Stomach (tissue), 9 donors: ENCODE data around the gene FANCC. TPM values are rescaled to one million over a fixed set of nuclear protein-coding genes. Genes with fewer than 3 reads are reported as not detected.

Experiments
- DNase-seq, 2 donors: peaks; one replicate each; pipeline versions ENCODE4 v3.0.0 to v3.0.0-alpha.2; 2013 to 2019
- H3K27ac ChIP-seq, 5 donors: fragments of 200-600 bp in 4 of 5; sonication (generic) in 4 of 5; one replicate each; pipeline ENCODE4 v1.5.1; 2013 to 2019; ENCODE audit warnings: mild to moderate bottlenecking in 1 of 5, moderate library complexity in 1 of 5
- H3K27me3 ChIP-seq, 3 donors: fragments of 200-600 bp; sonication (generic); one replicate each; pipeline ENCODE4 v1.5.1; 2017 to 2019; ENCODE audit warnings: mixed run types in 1 of 3
- H3K36me3 ChIP-seq, 4 donors: fragments of 200-600 bp; sonication (generic); 1 replicate in 3 of 4; 2 replicates in 1 of 4; pipeline ENCODE4 v1.5.1; 2016 to 2019
- H3K4me1 ChIP-seq, 4 donors: fragments of 200-600 bp; sonication (generic); one replicate each; pipeline ENCODE4 v1.5.1; 2016 to 2019
- H3K4me3 ChIP-seq, 4 donors: fragments of 200-600 bp; sonication (generic) in 3 of 4; one replicate each; pipeline ENCODE4 v1.5.1; 2016 to 2019; ENCODE audit warnings: mild to moderate bottlenecking in 1 of 4
- H3K9me3 ChIP-seq, 4 donors: fragments of 200-600 bp; sonication (generic); one replicate each; pipeline ENCODE4 v1.5.1; 2016 to 2019
- CTCF ChIP-seq, 7 experiments: fragments of 450-650 bp in 4 of 7; fragments of 200-600 bp in 3 of 7; sonication (generic) in 3 of 7; IDR thresholded peaks; one replicate each; pipeline ENCODE4 v1.5.1; 2016 to 2019; ENCODE audit warnings: antibody characterized with exemption in 7 of 7, control low read depth in 2 of 7, mild to moderate bottlenecking in 1 of 7
- EP300 ChIP-seq: sonication (generic); formaldehyde crosslinking; IDR thresholded peaks from one replicate; pipeline ENCODE4 v1.6.1; 2017; ENCODE audit warnings: antibody characterized with exemption
- POLR2A ChIP-seq, 4 donors: fragments of 450-650 bp; IDR thresholded peaks; one replicate each; pipeline ENCODE4 v1.6.1; 2016; ENCODE audit warnings: antibody characterized with exemption in 4 of 4, control low read depth in 2 of 4, mild to moderate bottlenecking in 1 of 4, moderate library complexity in 1 of 4
- POLR2AphosphoS5 ChIP-seq, 3 donors: sonication (generic); formaldehyde crosslinking; IDR thresholded peaks; one replicate each; pipeline ENCODE4 v1.6.1; 2016; ENCODE audit warnings: antibody characterized with exemption in 3 of 3
- WGBS, 5 donors: extraction: QIAGEN DNeasy Blood & Tissue Kit in 3 of 5; methylation state at CpG; one replicate each; pipeline versions ENCODE4 v1.1.5 to v1.1.7; 2013 to 2018; 5-methylcytosine and 5-hydroxymethylcytosine counted together
- intact Hi-C: fragments of 100-400 bp; cut with DNase I; formaldehyde crosslinking; loops from one replicate; pipeline ENCODE4 v1.15.1; 2023; ENCODE audit warnings: low total_unique reads
- polyA plus RNA-seq, 3 donors: library from polyadenylated mRNA; stranded (reverse); fragments of 200-250 nt; gene quantifications; one replicate each; pipeline ENCODE4 v1.2.3, GENCODE V29; 2013
- total RNA-seq, 5 donors: library from RNA; depleted of rRNA; stranded (reverse); fragments of >200 nt; gene quantifications; one replicate each; pipeline versions ENCODE4 v1.1.0 to v1.2.3, GENCODE V29; 2014 to 2016
- donor health status: healthy with polysubstance abuse.
- donor health status: Bipolar disorder and iron deficiency.
- donor health status: healthy.

Gene FANCC
- total and polyA plus RNA-seq, 8 donors = 3.1 to 24.5 (median 7.1) TPM

DNA sequence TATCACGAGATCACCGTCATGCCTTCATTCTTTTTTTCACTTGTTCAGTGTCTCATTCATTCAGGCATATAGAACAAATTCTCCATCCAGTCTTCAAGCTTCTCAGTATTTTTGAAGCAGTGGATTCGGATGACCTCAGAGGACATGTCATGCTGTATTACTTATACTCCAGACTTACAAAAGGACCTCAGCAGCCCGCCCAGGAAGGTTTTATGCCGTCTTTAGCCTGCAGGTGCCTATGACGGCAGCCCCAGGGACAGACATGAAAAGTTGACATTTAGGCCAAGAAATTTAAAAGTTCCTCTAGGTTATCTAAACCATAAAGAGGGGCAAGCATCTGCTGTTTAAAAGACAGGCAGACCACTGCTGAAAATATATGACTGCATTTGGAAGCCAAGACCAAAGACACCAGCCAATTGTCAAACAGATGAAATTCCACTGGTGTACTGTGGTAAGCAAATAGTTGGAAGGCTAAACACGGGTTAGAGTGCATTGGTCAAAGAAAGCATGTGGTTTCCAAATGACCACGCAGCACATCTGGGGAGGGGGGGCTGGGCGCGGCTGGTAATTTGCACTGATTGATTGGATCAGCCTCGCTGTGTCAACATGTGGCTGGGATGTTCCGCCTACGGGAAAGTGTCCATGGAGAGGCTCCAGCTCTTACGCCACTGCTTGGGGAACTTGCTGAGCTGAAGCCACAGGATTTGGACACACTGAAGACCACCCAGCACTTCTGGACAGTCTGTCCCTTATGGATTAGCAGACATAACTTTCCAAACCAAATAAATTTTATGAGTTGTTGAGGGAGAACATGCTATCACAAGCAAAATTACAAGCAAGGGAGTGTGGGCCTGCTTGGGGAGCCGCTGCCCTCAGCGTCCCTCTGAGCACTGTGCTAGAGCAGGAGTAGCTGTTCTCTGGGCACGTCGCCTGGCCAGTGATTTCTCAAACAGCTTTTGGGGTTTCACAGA is 173.6 kb downstream of the FANCC start:
- peak; percentile 46 for TF ChIP-seq EP300
- no peak for TF ChIP-seq CTCF (IDR thresholded peaks at IDR 0.05)
- peak; percentile 36 to 73 (median 66) for TF ChIP-seq POLR2AphosphoS5 (IDR thresholded peaks at IDR 0.05)
- no peak for TF ChIP-seq POLR2A (IDR thresholded peaks at IDR 0.05)
- peaks cover 0 to 10% (median 3%) of the 10 kb centered on the region in 4 donors for H3K4me1 ChIP-seq
- peak overlapping the region in 4 of 5 donors; percentile 60 to 82 (median 73) for H3K27ac ChIP-seq
- H3K27me3 ChIP-seq = no peaks in the 10 kb centered on the region
- H3K4me3 ChIP-seq = no peak overlapping the region
- no peaks in the 10 kb centered on the region for H3K36me3 ChIP-seq
- 65 to 75% (median 72%) methylated on average over 18 of the region's 18 CpGs for WGBS, 5 donors
- intact Hi-C loops = no loop called here
- no peaks in the 10 kb centered on the region for H3K9me3 ChIP-seq
- peak; percentile 60 to 95 for DNase-seq

DNA sequence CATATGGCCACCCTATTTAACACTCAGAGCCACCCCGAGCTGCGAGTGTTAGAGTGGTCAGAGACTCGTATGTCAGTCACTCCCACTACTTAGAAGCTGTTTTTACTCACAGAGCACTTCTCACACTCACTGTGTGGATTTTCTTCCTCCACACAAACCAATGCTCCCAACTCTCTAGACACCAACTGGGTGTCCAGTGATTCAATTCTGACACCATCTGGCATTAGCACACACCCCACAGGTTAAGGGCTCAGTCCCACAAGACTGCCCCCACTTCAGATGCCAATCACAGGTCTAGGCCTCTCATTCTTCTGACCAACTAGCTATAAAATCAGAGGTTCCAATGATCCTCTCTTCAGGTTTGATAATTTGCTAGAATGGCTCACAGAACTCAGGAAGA is 174.8 kb downstream of the FANCC start:
- TF ChIP-seq POLR2AphosphoS5 (IDR thresholded peaks at IDR 0.05) = no peak
- no peak for TF ChIP-seq POLR2A (IDR thresholded peaks at IDR 0.05)
- no peak for TF ChIP-seq CTCF (IDR thresholded peaks at IDR 0.05)
- TF ChIP-seq EP300 = no peak
- DNase-seq = no peak
- Histone ChIP-seq H3K36me3 (peaks cover 0 to 9% (median 2%) of the 10 kb centered on the region in 4 donors), H3K27me3 (no peaks in the 10 kb centered on the region), H3K4me1 (peaks cover 0 to 10% (median 5%) of the 10 kb centered on the region in 4 donors), H3K4me3 (no peak overlapping the region), H3K9me3 (no peaks in the 10 kb centered on the region), H3K27ac (peak overlapping the region in 4 of 5 donors; percentile 48 to 74 (median 70))
- intact Hi-C loops = no loop called here
- WGBS, 5 donors = 74 to 98% (median 84%) methylated on average over 3 of the region's 3 CpGs

DNA sequence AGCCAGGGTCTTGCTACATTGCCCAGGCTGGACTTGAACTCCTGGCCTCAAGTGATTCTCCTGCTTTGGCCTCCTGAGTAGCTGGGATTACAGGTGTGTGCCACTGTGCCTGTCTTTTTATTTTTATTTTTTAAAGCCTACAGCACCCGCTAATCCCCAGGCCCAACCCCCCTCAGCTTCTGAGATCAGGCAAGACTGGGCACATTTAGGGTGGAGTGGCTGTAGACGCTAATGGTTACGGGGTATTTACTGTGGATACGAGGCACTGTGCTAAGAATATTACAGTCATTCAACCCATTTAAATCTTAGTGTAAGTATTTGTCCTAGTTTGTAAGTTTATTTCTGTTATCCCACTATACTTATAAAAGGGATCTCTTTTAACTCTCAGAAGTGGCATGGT is 175.2 kb downstream of the FANCC start:
- peak overlapping the region in 3 of 5 donors; percentile 69 to 74 (median 72) for H3K27ac ChIP-seq
- intact Hi-C loops = no loop called here
- no peaks in the 10 kb centered on the region for H3K27me3 ChIP-seq
- peaks cover 0 to 10% (median 2%) of the 10 kb centered on the region in 4 donors for H3K36me3 ChIP-seq
- H3K9me3 ChIP-seq = no peaks in the 10 kb centered on the region
- 86 to 95% (median 92%) methylated on average over 4 of the region's 4 CpGs for WGBS, 5 donors
- H3K4me3 ChIP-seq = no peak overlapping the region
- TF ChIP-seq POLR2A (IDR thresholded peaks at IDR 0.05) (no peak), CTCF (IDR thresholded peaks at IDR 0.05) (no peak)
- no peak for DNase-seq
- H3K4me1 ChIP-seq = peaks cover 0 to 10% (median 4%) of the 10 kb centered on the region in 4 donors

GRCh38 chr9:95140821-95141220 is 176.7 kb downstream of the FANCC start:
- Histone ChIP-seq H3K4me3 (no peak overlapping the region), H3K9me3 (no peaks in the 10 kb centered on the region), H3K27me3 (no peaks in the 10 kb centered on the region), H3K27ac (no peak overlapping the region), H3K36me3 (peaks cover 0 to 10% (median 2%) of the 10 kb centered on the region in 4 donors), H3K4me1 (peaks cover 0 to 12% (median 2%) of the 10 kb centered on the region in 4 donors)
- 77 to 89% (median 82%) methylated on average over 2 of the region's 2 CpGs for WGBS, 5 donors
- no peak for DNase-seq
- intact Hi-C loops = no loop called here
- no peak for TF ChIP-seq CTCF (IDR thresholded peaks at IDR 0.05)
- no peak for TF ChIP-seq POLR2A (IDR thresholded peaks at IDR 0.05)
- TF ChIP-seq POLR2AphosphoS5 (IDR thresholded peaks at IDR 0.05) = no peak
- TF ChIP-seq EP300 = no peak
